Measurements from ENCODE around the gene PAWR. TPM values are rescaled to one million over a fixed set of nuclear protein-coding genes. Genes with fewer than 3 reads are reported as not detected.

Gene PAWR
- total and polyA plus RNA-seq, 9 of the 15 experiments (the other 6 are each of a cell fraction or from before 2014, with no cell fraction given) = 0.82 TPM; not detected in 8

GRCh38 chr12:79689061-79689476 lies 1.7 kb downstream of the PAWR start:
- BruUV-seq (replicated peaks) = no TSS peak
- Histone ChIP-seq H3K4me3 (no peak overlapping the region), H3K27me3 (ENCODE audit: control insufficient read depth in 2 of 2, insufficient read depth in 2 of 2, low read length in 2 of 2) (no peaks in the 10 kb centered on the region), H3K9ac (ENCODE audit: insufficient read depth in 1 of 2, low read depth in 2 of 2, low read length in 2 of 2) (no peak overlapping the region), H3K9me1 (ENCODE audit: control insufficient read depth, insufficient read depth, low read length) (no peaks in the 10 kb centered on the region), H4K20me1 (replicated peaks; ENCODE audit: control insufficient read depth, insufficient read depth, low read length) (no peaks in the 10 kb centered on the region), H3K4me2 (ENCODE audit: insufficient read depth, low read length) (no peak overlapping the region), H3K79me2 (ENCODE audit: control insufficient read depth, insufficient read depth, low read length) (no peaks in the 10 kb centered on the region), H2AFZ (ENCODE audit: low read depth, low read length) (no peak overlapping the region), H3K36me3 (ENCODE audit: control insufficient read depth, insufficient read depth, low read length) (no peaks in the 10 kb centered on the region), H3K27ac (ENCODE audit: extremely low read depth, low read depth, low read length) (no peak overlapping the region), H3K9me3 (replicated peaks; ENCODE audit: control insufficient read depth, insufficient read depth, low read depth, low read length) (no peaks in the 10 kb centered on the region), H3K4me1 (replicated peaks in 1 of 2; ENCODE audit: control insufficient read depth in 2 of 2, insufficient read depth in 2 of 2, low read length in 2 of 2) (no peaks in the 10 kb centered on the region)
- DNase-seq (ENCODE audit: extremely low read depth in 1 of 4, low spot score in 3 of 4) (no peak), ATAC-seq (no peak), FAIRE-seq (no peak)
- ChIA-PET POLR2A (no interaction called here), CTCF (ENCODE audit: low intra/inter-chr PET ratio) (no interaction called here)
- 2% methylated on average over 6 of the region's 6 CpGs for WGBS (ENCODE audit: insufficient coverage, low coverage, missing lambda C conversion rate)
- intact Hi-C loops (cut with micrococcal nuclease) (no loop called here), in situ Hi-C loops (cut with MboI) (no loop called here)
- TF ChIP-seq DIDO1 (tag; IDR thresholded peaks at IDR 0.05; ENCODE audit: low read depth) = no peak
- TF ChIP-seq SRF (CRISPR knock-in tag; IDR thresholded peaks at IDR 0.05) = no peak
- TF ChIP-seq E2F5 (CRISPR knock-in tag; IDR thresholded peaks at IDR 0.05) = no peak
- TF ChIP-seq ZNF830 (CRISPR knock-in tag; IDR thresholded peaks at IDR 0.05) = no peak
- TF ChIP-seq ZNF512 (tag; IDR thresholded peaks at IDR 0.05) = no peak
- TF ChIP-seq TBP (optimal IDR thresholded peaks at IDR 0.05; ENCODE audit: low read depth, low read length) = no peak
- TF ChIP-seq POLR3A (IDR thresholded peaks at IDR 0.05; ENCODE audit: borderline replicate concordance, extremely low read depth, insufficient read depth, insufficient read length) = no peak
- no peak for TF ChIP-seq E2F3 (CRISPR knock-in tag; IDR thresholded peaks at IDR 0.05)
- no peak for TF ChIP-seq ZNF277 (CRISPR knock-in tag; IDR thresholded peaks at IDR 0.05; ENCODE audit: borderline replicate concordance)
- TF ChIP-seq DDX20 (tag; IDR thresholded peaks at IDR 0.05; ENCODE audit: low read depth) = no peak
- no peak for TF ChIP-seq BRD9 (IDR thresholded peaks at IDR 0.05; ENCODE audit: low read depth, partially characterized antibody)
- no peak for TF ChIP-seq HDAC8 (tag; IDR thresholded peaks at IDR 0.05)
- TF ChIP-seq CBFB (CRISPR knock-in tag; IDR thresholded peaks at IDR 0.05) = no peak

All from K562 (cell line).